Astrocyte (in vitro differentiated cells and primary cell): ENCODE data around the gene ITGA1. TPM values are rescaled to one million over a fixed set of nuclear protein-coding genes. Genes with fewer than 3 reads are reported as not detected.
A peak's percentile ranks its signal among the peaks of the same experiment; 100 is the strongest.

Experiments
- DNase-seq: peaks from one replicate; pipeline ENCODE4 v3.0.0-alpha.2; 2010; ENCODE audit warnings: low read depth
- FAIRE-seq: peaks from 2 replicates; lab custom pipeline; 2011; peaks lifted over from hg19 to GRCh38; lab: Jason Lieb, UNC
- H2AFZ ChIP-seq: 2 replicates; pipeline ENCODE4 v1.6.0; 2012; ENCODE audit warnings: low read depth, low read length, inconsistent platforms
- H3K27ac ChIP-seq: 2 replicates; pipeline ENCODE4 v1.5.1; 2011; ENCODE audit warnings: low read depth, low read length, inconsistent platforms
- H3K27me3 ChIP-seq: 2 replicates; pipeline ENCODE4 v1.6.0; 2011; ENCODE audit warnings: low read length, inconsistent platforms; ENCODE audit not compliant: insufficient read depth
- H3K36me3 ChIP-seq: 2 replicates; pipeline ENCODE4 v1.5.1; 2011; ENCODE audit warnings: low read length, inconsistent platforms; ENCODE audit not compliant: insufficient read depth
- H3K4me1 ChIP-seq: 2 replicates; pipeline ENCODE4 v1.5.1; 2011; ENCODE audit warnings: low read length, inconsistent platforms; ENCODE audit not compliant: insufficient read depth
- H3K4me2 ChIP-seq: 2 replicates; pipeline ENCODE4 v1.6.0; 2012; ENCODE audit warnings: low read length, inconsistent platforms
- H3K4me3 ChIP-seq: 2 replicates; pipeline ENCODE4 v1.5.1; 2011; ENCODE audit warnings: low read depth, mild to moderate bottlenecking, low read length, inconsistent platforms; ENCODE audit not compliant: insufficient read depth
- H3K79me2 ChIP-seq: 2 replicates; pipeline ENCODE4 v1.6.0; 2012; ENCODE audit warnings: mild to moderate bottlenecking, low read length, inconsistent platforms; ENCODE audit not compliant: insufficient read depth
- H3K9ac ChIP-seq: 2 replicates; pipeline ENCODE4 v1.6.0; 2012; ENCODE audit warnings: mild to moderate bottlenecking, low read length, inconsistent platforms
- H3K9me3 ChIP-seq: 2 replicates; pipeline ENCODE4 v1.5.1; 2012; ENCODE audit warnings: low read depth, mild to moderate bottlenecking, low read length, inconsistent platforms; ENCODE audit not compliant: insufficient read depth
- H4K20me1 ChIP-seq: 2 replicates; pipeline ENCODE4 v1.6.0; 2012; ENCODE audit warnings: low read length, inconsistent platforms; ENCODE audit not compliant: insufficient read depth
- H3K27ac Mint-ChIP-seq: one replicate; pipeline ENCODE4 v1.8.0; 2021; ENCODE audit warnings: mild to moderate bottlenecking, mixed read lengths; ENCODE audit not compliant: unreplicated experiment
- H3K27me3 Mint-ChIP-seq: one replicate; pipeline ENCODE4 v1.8.0; 2021; ENCODE audit warnings: low read depth, mixed read lengths; ENCODE audit not compliant: unreplicated experiment
- H3K36me3 Mint-ChIP-seq: one replicate; pipeline ENCODE4 v1.8.0; 2021; ENCODE audit warnings: low read depth, mixed read lengths; ENCODE audit not compliant: unreplicated experiment
- H3K4me1 Mint-ChIP-seq: one replicate; pipeline ENCODE4 v1.8.0; 2021; ENCODE audit warnings: low read depth, mixed read lengths; ENCODE audit not compliant: unreplicated experiment
- H3K4me3 Mint-ChIP-seq: one replicate; pipeline ENCODE4 v1.8.0; 2021; ENCODE audit warnings: mild to moderate bottlenecking, moderate library complexity, mixed read lengths; ENCODE audit not compliant: unreplicated experiment
- H3K9me3 Mint-ChIP-seq: one replicate; pipeline ENCODE4 v1.8.0; 2021; ENCODE audit warnings: mild to moderate bottlenecking, mixed read lengths; ENCODE audit not compliant: unreplicated experiment
- CTCF ChIP-seq: IDR thresholded peaks from 2 replicates; pipeline ENCODE4 v1.5.1; 2011; ENCODE audit warnings: low read depth, mild to moderate bottlenecking, inconsistent platforms, low read length, moderate library complexity; ENCODE audit not compliant: insufficient read depth
- EZH2 ChIP-seq: IDR thresholded peaks from 2 replicates; pipeline ENCODE4 v1.6.1; 2012; ENCODE audit warnings: mild to moderate bottlenecking, low read length, inconsistent platforms; ENCODE audit not compliant: insufficient read depth
- total RNA-seq: library from RNA; stranded (reverse); gene quantifications from 2 replicates; pipeline ENCODE4 v1.2.1, GENCODE V29; 2021

The ITGA1 gene
- total RNA-seq, 1 donor from 2014 or later = 73.7 TPM

- no peak overlapping the region for H3K9ac ChIP-seq
- H3K4me2 ChIP-seq = no peak overlapping the region
- Mint-ChIP-seq H3K27me3 (no peaks in the 10 kb centered on the region), H3K9me3 (no peaks in the 10 kb centered on the region), H3K36me3 (peaks cover 2% of the 10 kb centered on the region), H3K4me3 (no peak overlapping the region), H3K4me1 (peaks cover 31% of the 10 kb centered on the region), H3K27ac (no peak overlapping the region)
- no peaks in the 10 kb centered on the region for H3K79me2 ChIP-seq
- H2AFZ ChIP-seq = no peak overlapping the region
- H3K36me3 ChIP-seq = no peaks in the 10 kb centered on the region
- FAIRE-seq (no peak), DNase-seq (no peak)
- TF ChIP-seq CTCF (no peak), EZH2 (no peak)
- H3K4me1 ChIP-seq = peaks cover 26% of the 10 kb centered on the region
- H3K9me3 ChIP-seq = no peaks in the 10 kb centered on the region
- no peak overlapping the region for H3K4me3 ChIP-seq
- H3K27ac ChIP-seq = no peak overlapping the region
- H4K20me1 ChIP-seq = no peaks in the 10 kb centered on the region
- no peaks in the 10 kb centered on the region for H3K27me3 ChIP-seq
Observed at GRCh38 chr5:52839285-52839684, 51.6 kb downstream of the ITGA1 start.

GRCh38 chr5:52840277-52841050 lies 52.7 kb downstream of the ITGA1 start:
- Mint-ChIP-seq H3K9me3 (no peaks in the 10 kb centered on the region), H3K27ac (peak overlapping the region; percentile 77), H3K36me3 (peaks cover 2% of the 10 kb centered on the region), H3K4me1 (peaks cover 43% of the 10 kb centered on the region), H3K4me3 (peak overlapping the region; percentile 10), H3K27me3 (no peaks in the 10 kb centered on the region)
- Histone ChIP-seq H2AFZ (peak overlapping the region; percentile 46), H3K79me2 (no peaks in the 10 kb centered on the region), H3K4me1 (peaks cover 33% of the 10 kb centered on the region), H4K20me1 (no peaks in the 10 kb centered on the region), H3K27ac (peak overlapping the region; percentile 14), H3K4me3 (no peak overlapping the region), H3K36me3 (no peaks in the 10 kb centered on the region), H3K9me3 (no peaks in the 10 kb centered on the region), H3K9ac (peak overlapping the region; percentile 53), H3K4me2 (peak overlapping the region; percentile 59), H3K27me3 (no peaks in the 10 kb centered on the region)
- FAIRE-seq (peak; percentile 49), DNase-seq (peak; percentile 26)
- TF ChIP-seq CTCF = no peak
- TF ChIP-seq EZH2 = no peak

GRCh38 chr5:52841114-52841513 lies 53.4 kb downstream of the ITGA1 start:
- no peaks in the 10 kb centered on the region for H3K9me3 ChIP-seq
- peaks cover 2% of the 10 kb centered on the region for H3K36me3 Mint-ChIP-seq
- no peak overlapping the region for H2AFZ ChIP-seq
- H3K27me3 ChIP-seq = no peaks in the 10 kb centered on the region
- no peak overlapping the region for H3K27ac ChIP-seq
- no peak for FAIRE-seq
- no peaks in the 10 kb centered on the region for H4K20me1 ChIP-seq
- H3K36me3 ChIP-seq = no peaks in the 10 kb centered on the region
- peaks cover 48% of the 10 kb centered on the region for H3K4me1 Mint-ChIP-seq
- no peak overlapping the region for H3K4me3 ChIP-seq
- no peaks in the 10 kb centered on the region for H3K27me3 Mint-ChIP-seq
- DNase-seq = no peak
- no peaks in the 10 kb centered on the region for H3K79me2 ChIP-seq
- peaks cover 33% of the 10 kb centered on the region for H3K4me1 ChIP-seq
- H3K27ac Mint-ChIP-seq = peak overlapping the region; percentile 77
- H3K9me3 Mint-ChIP-seq = no peaks in the 10 kb centered on the region
- no peak overlapping the region for H3K4me3 Mint-ChIP-seq
- H3K4me2 ChIP-seq = no peak overlapping the region
- H3K9ac ChIP-seq = no peak overlapping the region
- TF ChIP-seq CTCF (no peak), EZH2 (no peak)
